Left ventricle myocardium inferior (tissue), 1 donor: Measurements from ENCODE around the gene MSH6. TPM values are rescaled to one million over a fixed set of nuclear protein-coding genes. Genes with fewer than 3 reads are reported as not detected.

ENCODE experiments used
- total RNA-seq: library from RNA; stranded (reverse); fragmentation: NEBNext Ultra II Directional; extraction: Animal tissue kit (Norgen Biotek cat#: 25700); gene quantifications from one replicate; pipeline ENCODE4 v1.2.1, GENCODE V29; 2021
- donor health status: DM: no; HTN: yes; CAD: no; lungs with severe emphysema.

Gene MSH6
- total RNA-seq, 1 donor from 2014 or later: 21.5 TPM

Other genes with a start within 250 kb of the MSH6 start
- gene KCNK12, start 212.2 kb upstream of the MSH6 start, total RNA-seq: 0.16 TPM
- gene FBXO11, start 123.4 kb downstream of the MSH6 start, total RNA-seq: 34.7 TPM